NCI-H2171 (cell line): ENCODE results near the gene TPSAB1.

Source experiments
- DNase-seq: peaks from one replicate; lab custom pipeline; 2025; lab: John Stamatoyannopoulos, UW

TPSAB1 gene

GRCh38 chr16:1286513-1287094 is 46.1 kb downstream of the TPSAB1 start:
- no peak for DNase-seq

DNA sequence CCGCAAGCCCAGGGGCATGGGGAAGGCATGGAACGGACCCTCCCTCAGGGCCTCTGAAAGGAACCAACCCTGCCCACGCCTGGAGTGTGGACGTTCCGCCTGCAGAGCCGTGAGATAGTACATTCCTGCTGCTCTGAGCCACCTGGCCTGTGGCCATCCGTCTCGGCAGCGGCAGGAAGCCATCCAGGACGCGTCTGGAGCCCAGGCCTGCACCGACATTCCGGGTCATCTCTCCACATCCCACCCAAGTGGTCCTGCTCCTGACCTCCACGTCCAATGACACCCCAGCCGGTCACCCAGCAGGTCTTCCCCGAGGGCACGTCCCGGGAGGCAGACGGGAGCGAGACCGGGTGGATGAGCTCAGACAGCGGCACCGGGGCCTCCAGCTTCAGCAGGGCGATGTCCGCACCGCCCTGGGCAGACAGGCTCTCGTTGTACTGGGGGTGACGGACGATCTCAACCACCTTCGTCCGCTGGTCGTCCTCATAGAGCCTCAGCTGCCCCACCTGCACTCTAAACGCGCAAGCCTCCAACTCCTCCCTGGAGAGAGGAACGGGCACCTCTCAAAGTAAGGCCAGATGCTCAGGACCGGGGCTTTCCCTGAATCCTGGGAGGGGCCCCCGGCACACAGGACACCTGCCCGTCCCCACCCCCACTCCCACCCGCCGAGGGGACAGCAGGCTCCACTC is 47.6 kb downstream of the TPSAB1 start:
- DNase-seq = no peak

DNA sequence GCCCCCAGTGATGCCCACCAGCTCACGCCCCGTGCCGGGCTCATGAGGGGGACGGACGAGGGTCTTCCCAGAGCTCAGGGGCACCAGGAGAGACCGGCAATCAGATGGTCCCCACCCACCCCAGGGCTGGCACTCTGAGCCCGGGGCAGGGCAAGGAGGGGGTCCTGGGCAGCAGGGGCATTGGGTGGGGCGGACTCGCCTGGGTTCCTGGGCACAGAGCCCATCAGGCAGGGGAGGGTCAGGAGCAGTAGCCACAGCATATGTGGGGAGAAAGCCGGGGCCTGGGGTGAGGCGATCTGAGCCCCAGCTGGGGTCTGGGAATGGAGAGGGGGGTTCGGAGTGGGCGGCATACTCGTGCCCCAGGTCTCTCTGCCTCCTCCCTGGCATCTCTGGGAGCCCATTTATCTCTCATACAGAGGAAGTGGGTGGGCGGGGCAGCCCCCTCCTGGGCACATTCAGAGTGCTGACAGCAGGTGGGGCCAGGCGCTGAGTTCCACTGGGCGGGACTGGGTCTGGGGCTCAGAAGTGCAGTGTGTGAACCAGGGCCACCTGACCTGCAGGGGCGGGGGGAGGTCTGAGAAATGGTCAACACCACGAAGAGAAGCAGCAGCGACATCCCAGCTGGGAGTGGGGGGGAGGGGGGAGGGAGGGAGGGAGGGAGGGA is 48.4 kb downstream of the TPSAB1 start:
- no peak for DNase-seq

DNA sequence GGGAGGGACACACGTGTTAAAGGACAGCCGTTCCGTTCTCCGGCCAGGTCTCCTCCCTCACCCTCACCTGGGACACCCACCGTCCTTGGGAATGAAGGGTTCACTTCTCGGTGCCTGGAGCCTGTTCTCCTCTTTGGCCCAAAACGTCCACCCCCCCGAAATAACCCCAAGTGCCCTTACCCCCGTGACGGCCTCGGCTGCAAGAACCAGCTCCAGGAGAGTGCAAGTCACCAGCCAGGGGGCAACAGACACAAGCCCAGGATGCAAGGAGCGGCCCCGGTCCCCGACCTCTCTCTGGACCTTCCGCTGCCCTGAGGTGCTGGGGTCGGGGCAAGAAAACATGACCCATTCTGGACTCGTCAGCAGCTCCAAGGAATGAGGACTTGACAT is 49.0 kb downstream of the TPSAB1 start:
- no peak for DNase-seq

- no peak for DNase-seq
These were observed 49.6 kb downstream of the TPSAB1 start for GRCh38 chr16:1290063-1290501.

DNA sequence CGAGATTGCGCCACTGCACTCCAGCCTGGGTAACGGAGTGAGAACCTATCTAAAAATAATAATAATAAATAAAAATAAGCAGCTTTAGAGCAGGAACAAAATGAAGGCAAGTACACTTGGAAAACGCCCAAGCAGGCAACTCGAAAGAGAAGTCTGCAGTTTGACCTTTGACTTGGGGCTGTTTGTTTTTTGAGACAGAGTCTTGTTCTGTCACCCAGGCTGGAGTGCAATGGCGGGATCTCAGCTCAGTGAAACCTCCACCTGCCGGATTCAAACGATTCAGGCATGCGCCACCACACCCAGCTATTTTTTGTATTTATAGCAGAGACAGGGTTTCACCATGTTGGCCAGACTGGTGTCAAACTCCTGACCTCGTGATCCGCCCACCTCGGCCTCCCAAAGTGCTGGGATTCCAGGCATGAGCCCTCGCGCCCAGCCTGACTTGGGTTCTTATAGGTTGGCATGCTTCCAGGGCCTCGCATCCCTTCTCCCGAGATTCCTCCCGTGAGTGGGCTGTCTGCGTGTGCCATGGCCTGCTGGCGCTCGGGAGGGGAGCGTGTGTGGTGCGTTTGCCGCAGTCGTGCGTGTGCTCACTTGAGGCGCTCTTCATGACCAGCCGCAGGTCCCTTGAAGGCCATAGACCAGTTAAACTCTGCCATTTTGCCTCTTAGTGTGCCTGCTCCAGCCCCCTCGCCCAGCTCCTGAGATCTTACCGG is 50.5 kb downstream of the TPSAB1 start:
- peak; percentile 54 for DNase-seq

- DNase-seq = no peak
These were observed 51.1 kb downstream of the TPSAB1 start for GRCh38 chr16:1291576-1291974.
